ENCODE measurements around the gene OSBPL1A.

GRCh38 chr18:24270937-24271380 is 126.7 kb downstream of the OSBPL1A start:
- no peak for TF ChIP-seq PKNOX1 (IDR thresholded peaks at IDR 0.05)
- no peak for TF ChIP-seq SIX5 (IDR thresholded peaks at IDR 0.05; ENCODE audit: low read depth, low read length, severe bottlenecking)
- no peak for TF ChIP-seq BHLHE40 (IDR thresholded peaks at IDR 0.05; ENCODE audit: borderline replicate concordance in 1 of 2, low read depth in 2 of 2, low read length in 1 of 2)
- TF ChIP-seq REST (IDR thresholded peaks at IDR 0.05; ENCODE audit: low read depth, low read length): no peak
- no peak for TF ChIP-seq MXI1 (IDR thresholded peaks at IDR 0.05; ENCODE audit: low read depth, low read length)
